Psoas muscle (tissue), 8 donors: Measurements from ENCODE around the gene PARVB. TPM values are rescaled to one million over a fixed set of nuclear protein-coding genes. Genes with fewer than 3 reads are reported as not detected.

Experiments
- ATAC-seq, 4 donors: fragments of 200-7000 bp; cut with Tn5 transposase; one replicate each; pipeline ENCODE4 v1.9.1; 2020; ENCODE audit warnings: moderate library complexity in 3 of 4, mild to moderate bottlenecking in 2 of 4
- DNase-seq, 2 donors: peaks; one replicate each; pipeline ENCODE4 v3.0.0-alpha.2; 2020
- H3K27ac ChIP-seq: fragments of 200-600 bp; one replicate; pipeline ENCODE4 v1.8.0; 2022
- H3K27me3 ChIP-seq, 3 donors: fragments of 200-600 bp in 1 of 3; one replicate each; pipeline versions ENCODE4 v1.6.1 to v1.8.0; 2013 to 2022; ENCODE audit warnings: low read length in 2 of 3, mild to moderate bottlenecking in 2 of 3, moderate library complexity in 1 of 3; ENCODE audit not compliant: insufficient read depth in 3 of 3
- H3K36me3 ChIP-seq, 2 donors: fragments of 200-600 bp in 1 of 2; one replicate each; pipeline versions ENCODE4 v1.6.1 to v1.8.0; 2013 to 2022; ENCODE audit warnings: low read depth in 1 of 2, mild to moderate bottlenecking in 1 of 2, moderate library complexity in 1 of 2; ENCODE audit not compliant: insufficient read depth in 1 of 2
- H3K4me1 ChIP-seq: fragments of 200-600 bp; one replicate; pipeline ENCODE4 v1.8.0; 2022
- H3K4me3 ChIP-seq: fragments of 200-600 bp; one replicate; pipeline ENCODE4 v1.8.0; 2022; ENCODE audit warnings: mild to moderate bottlenecking
- H3K9me3 ChIP-seq: fragments of 200-600 bp; one replicate; pipeline ENCODE4 v1.8.0; 2022
- WGBS, 3 donors: extraction: QIAGEN DNeasy Blood & Tissue Kit; methylation state at CpG; one replicate each; pipeline versions ENCODE4 v1.1.6 to v1.1.7; 2013; 5-methylcytosine and 5-hydroxymethylcytosine counted together
- intact Hi-C, 2 donors: fragments of 100-400 bp; cut with DNase I; formaldehyde crosslinking; loops; one replicate each; pipeline versions ENCODE4 v1.11.0 to v1.14.2; 2022
- polyA plus RNA-seq, 3 donors: library from polyadenylated mRNA; stranded (reverse); fragments of 200-250 nt; gene quantifications; one replicate each; pipeline ENCODE4 v1.2.3, GENCODE V29; 2013
- total RNA-seq, 4 donors: library from RNA; stranded (reverse); fragmentation: NEBNext Ultra II Directional in 2 of 4; extraction: Animal tissue kit (Norgen Biotek cat#: 25700) in 2 of 4; gene quantifications; one replicate each; pipeline versions ENCODE4 v1.2.1 to v1.2.4, GENCODE V29; 2021 to 2023
- TF ChIP-seq, protein P1 (sequence below): fragments of 200-600 bp; IDR thresholded peaks from one replicate; pipeline ENCODE4 v1.8.0; 2022; ENCODE audit warnings: antibody characterized with exemption
- donor health status: healthy with polysubstance abuse.
- donor health status: DM: no; HTN: no; CAD: no; lungs with moderate emphysema.
- donor health status: Bipolar disorder and iron deficiency.
- donor health status: healthy.
- donor health status: DM: yes; HTN: yes; CAD: no.
- donor health status: DM: no; HTN: no; CAD: no.
- donor health status: DM: no; HTN: no; CAD: no.
- donor health status: DM: yes; HTN: yes; CAD: no.

The PARVB gene
- total and polyA plus RNA-seq, 7 donors, result 84.5 to 172 (median 103) TPM

DNA sequence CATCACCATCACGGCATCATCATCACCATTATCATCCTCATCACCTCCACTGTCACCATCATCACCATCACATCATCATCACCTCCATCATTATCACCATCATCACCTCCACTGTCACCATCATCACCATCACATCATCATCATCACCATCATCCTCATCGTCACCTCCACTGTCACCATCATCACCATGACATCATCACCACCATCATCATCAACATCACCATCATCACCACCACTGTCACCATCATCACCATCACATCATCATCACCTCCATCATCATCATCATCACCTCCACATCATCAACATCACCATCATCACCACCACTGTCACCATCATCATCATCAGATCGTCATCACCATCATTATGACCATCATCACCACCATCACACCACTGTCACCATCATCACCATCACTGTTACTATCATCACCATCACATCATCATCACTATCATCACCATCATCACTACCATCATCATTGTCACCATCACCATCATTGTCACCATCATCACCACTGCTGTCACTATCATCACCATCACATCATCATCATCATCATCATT is 189.5 kb downstream of the PARVB start:
- Histone ChIP-seq H3K9me3 (no peaks in the 10 kb centered on the region), H3K27me3 (peaks cover 0 to 4% (median 0%) of the 10 kb centered on the region in 3 donors), H3K4me3 (no peak overlapping the region), H3K36me3 (no peaks in the 10 kb centered on the region), H3K27ac (no peak overlapping the region), H3K4me1 (peaks cover 6% of the 10 kb centered on the region)
- TF ChIP-seq, protein P1, sequence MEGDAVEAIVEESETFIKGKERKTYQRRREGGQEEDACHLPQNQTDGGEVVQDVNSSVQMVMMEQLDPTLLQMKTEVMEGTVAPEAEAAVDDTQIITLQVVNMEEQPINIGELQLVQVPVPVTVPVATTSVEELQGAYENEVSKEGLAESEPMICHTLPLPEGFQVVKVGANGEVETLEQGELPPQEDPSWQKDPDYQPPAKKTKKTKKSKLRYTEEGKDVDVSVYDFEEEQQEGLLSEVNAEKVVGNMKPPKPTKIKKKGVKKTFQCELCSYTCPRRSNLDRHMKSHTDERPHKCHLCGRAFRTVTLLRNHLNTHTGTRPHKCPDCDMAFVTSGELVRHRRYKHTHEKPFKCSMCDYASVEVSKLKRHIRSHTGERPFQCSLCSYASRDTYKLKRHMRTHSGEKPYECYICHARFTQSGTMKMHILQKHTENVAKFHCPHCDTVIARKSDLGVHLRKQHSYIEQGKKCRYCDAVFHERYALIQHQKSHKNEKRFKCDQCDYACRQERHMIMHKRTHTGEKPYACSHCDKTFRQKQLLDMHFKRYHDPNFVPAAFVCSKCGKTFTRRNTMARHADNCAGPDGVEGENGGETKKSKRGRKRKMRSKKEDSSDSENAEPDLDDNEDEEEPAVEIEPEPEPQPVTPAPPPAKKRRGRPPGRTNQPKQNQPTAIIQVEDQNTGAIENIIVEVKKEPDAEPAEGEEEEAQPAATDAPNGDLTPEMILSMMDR, result no peak
- 82 to 95% (median 93%) methylated on average over 3 of the region's 3 CpGs for WGBS, 3 donors
- ATAC-seq, result no peak
- no peak for DNase-seq
- intact Hi-C loops, result no loop called here

DNA sequence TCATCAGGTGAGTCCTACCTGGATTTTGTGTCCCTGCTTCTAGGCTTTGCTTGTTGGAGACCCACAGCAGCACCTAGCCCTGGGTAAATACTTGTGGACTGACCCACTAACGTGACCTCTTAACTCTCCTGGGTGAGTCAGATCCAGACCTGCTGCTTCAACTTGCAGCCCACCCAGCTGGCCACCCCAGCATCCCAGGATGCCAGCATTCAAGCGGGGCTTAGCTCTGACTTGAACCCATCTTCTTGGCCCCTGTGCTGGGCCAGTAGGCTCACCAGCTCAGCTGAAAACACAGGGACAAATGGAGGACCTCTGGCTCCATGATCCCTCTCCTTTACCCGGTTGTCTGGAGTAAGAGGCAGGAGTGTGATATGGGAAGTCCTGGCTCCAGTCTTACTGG is 190.1 kb downstream of the PARVB start:
- TF ChIP-seq, protein P1, result no peak
- H3K9me3 ChIP-seq, result no peaks in the 10 kb centered on the region
- no peak for DNase-seq
- 88 to 94% (median 91%) methylated on average over 3 of the region's 3 CpGs for whole genome bisulfite sequencing, 3 donors
- no peak overlapping the region for H3K27ac ChIP-seq
- intact Hi-C loops, result no loop called here
- H3K27me3 ChIP-seq, result peaks cover 0 to 6% (median 0%) of the 10 kb centered on the region in 3 donors
- peaks cover 6% of the 10 kb centered on the region for H3K4me1 ChIP-seq
- no peak for ATAC-seq
- H3K4me3 ChIP-seq, result no peak overlapping the region
- H3K36me3 ChIP-seq, result no peaks in the 10 kb centered on the region

DNA sequence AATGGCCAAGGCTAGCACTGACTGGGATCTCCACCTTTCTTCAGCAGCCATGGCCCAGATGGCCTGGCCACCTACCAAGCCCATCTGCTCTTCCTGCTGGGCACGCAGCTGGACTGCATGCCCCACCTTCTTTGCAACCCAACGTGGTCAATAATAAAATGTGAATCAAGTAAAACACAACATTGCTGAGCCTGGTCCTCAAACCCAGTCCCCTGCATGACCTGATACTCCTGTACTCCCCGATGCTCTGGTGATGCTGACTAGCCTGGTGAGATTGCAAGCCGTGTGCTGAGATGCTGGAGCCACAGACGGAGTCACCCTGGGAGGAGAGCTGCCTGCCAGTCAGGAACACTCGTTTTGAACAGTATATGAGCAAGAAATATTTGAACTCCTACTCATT is 190.7 kb downstream of the PARVB start:
- no peak for ATAC-seq
- Histone ChIP-seq H3K4me3 (no peak overlapping the region), H3K9me3 (no peaks in the 10 kb centered on the region), H3K4me1 (peaks cover 6% of the 10 kb centered on the region), H3K36me3 (no peaks in the 10 kb centered on the region), H3K27ac (no peak overlapping the region), H3K27me3 (peaks cover 0 to 6% (median 5%) of the 10 kb centered on the region in 3 donors)
- intact Hi-C loops, result no loop called here
- 60 to 67% (median 60%) methylated on average over 6 of the region's 6 CpGs for whole genome bisulfite sequencing, 3 donors
- TF ChIP-seq, protein P1, result no peak
- DNase-seq, result no peak

DNA sequence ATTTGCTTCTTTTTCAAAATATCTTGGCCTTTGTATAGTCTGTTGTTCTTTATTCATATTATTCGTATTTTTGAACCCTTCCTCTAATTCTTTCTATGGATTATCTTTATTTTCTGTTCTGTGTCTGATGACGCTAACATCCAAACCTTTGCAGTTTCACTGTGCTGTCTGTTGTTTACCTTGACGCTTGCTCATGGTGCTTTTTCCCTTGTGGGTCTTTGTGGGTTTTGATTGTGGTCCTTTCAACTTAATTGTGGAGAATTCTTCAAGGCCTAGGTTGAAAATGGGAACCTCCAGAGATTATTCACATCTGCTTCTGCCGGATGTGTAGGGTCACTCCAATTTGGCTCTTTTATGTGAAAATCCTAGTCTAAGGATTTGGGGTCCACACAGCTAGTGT is 191.2 kb downstream of the PARVB start:
- TF ChIP-seq, protein P1, result no peak
- intact Hi-C loops, result no loop called here
- no peak overlapping the region for H3K27ac ChIP-seq
- ATAC-seq (no peak), DNase-seq (no peak)
- peaks cover 6% of the 10 kb centered on the region for H3K4me1 ChIP-seq
- H3K4me3 ChIP-seq, result no peak overlapping the region
- WGBS, 3 donors, result 78 to 87% (median 85%) methylated on average over 4 of the region's 4 CpGs
- no peaks in the 10 kb centered on the region for H3K36me3 ChIP-seq
- peaks cover 0 to 6% (median 5%) of the 10 kb centered on the region in 3 donors for H3K27me3 ChIP-seq
- no peaks in the 10 kb centered on the region for H3K9me3 ChIP-seq

DNA sequence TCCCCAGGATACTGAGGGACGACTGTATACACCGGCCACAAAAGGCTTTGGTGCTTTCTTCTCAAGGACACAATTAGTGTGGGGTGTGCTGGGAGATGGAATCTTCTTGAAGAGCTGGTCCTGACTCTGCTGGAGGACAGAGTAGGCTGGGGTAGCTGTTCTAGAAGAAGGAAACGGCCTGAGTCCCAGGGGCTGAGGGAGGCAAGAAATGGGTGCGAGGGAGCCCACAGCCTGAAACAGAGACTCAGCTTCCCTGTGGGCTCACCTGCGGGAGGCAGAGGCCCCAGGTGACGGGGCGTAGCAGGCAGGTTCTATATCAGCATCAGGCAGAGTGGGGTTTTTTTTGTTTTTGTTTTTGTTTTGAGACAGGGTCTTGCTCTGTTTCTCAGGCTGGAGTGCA is 193.2 kb downstream of the PARVB start:
- TF ChIP-seq, protein P1, result no peak
- Histone ChIP-seq H3K4me3 (no peak overlapping the region), H3K27ac (no peak overlapping the region), H3K9me3 (no peaks in the 10 kb centered on the region), H3K4me1 (peaks cover 4% of the 10 kb centered on the region), H3K36me3 (no peaks in the 10 kb centered on the region), H3K27me3 (peaks cover 0 to 15% (median 7%) of the 10 kb centered on the region in 3 donors)
- ATAC-seq (no peak), DNase-seq (no peak)
- intact Hi-C loops, result no loop called here
- WGBS, 3 donors, result 71 to 88% (median 73%) methylated on average over 7 of the region's 7 CpGs
